ENCODE data around the gene LAMB3. TPM values are rescaled to one million over a fixed set of nuclear protein-coding genes. Genes with fewer than 3 reads are reported as not detected.

Gene LAMB3
- total RNA-seq, 5 donors from 2014 or later (not counting 1 experiment from before 2014, with no cell fraction given), result 0.25 to 1.2 (median 0.56) TPM

GRCh38 chr1:209586221-209586740 lies 65.9 kb downstream of the LAMB3 start:
- Histone ChIP-seq H3K4me1 (ENCODE audit: control insufficient read depth in 1 of 2, extremely low read depth in 1 of 2, insufficient read depth in 2 of 2, low read length in 2 of 2) (no peaks in the 10 kb centered on the region), H3K9me3 (no peaks in the 10 kb centered on the region), H3K4me3 (ENCODE audit: control insufficient read depth in 1 of 2, extremely low read depth in 1 of 2, low read length in 1 of 2) (no peak overlapping the region), H3K27me3 (replicated peaks in 1 of 2; ENCODE audit: control insufficient read depth in 2 of 2, extremely low read depth in 1 of 2, insufficient read depth in 2 of 2, low read length in 1 of 2) (peaks cover 9 to 37% of the 10 kb centered on the region in 2 experiments), H3K36me3 (ENCODE audit: control insufficient read depth in 2 of 2, extremely low read depth in 1 of 2, insufficient read depth in 1 of 2, low read length in 1 of 2) (no peaks in the 10 kb centered on the region), H3K27ac (ENCODE audit: low read length) (no peak overlapping the region)
- H3K9me3 Mint-ChIP-seq, result no peaks in the 10 kb centered on the region
- H3K4me1 Mint-ChIP-seq, result no peaks in the 10 kb centered on the region
- ChIA-PET CTCF (interaction anchor here (0.6 to 1.5 kb wide), 3 partner anchors 11 to 1832 kb away, joined by 3 to 5 read pairs (median 4); no protein-coding TSS in a partner anchor), POLR2A (no interaction called here)
- ATAC-seq (replicated peaks in 1 of 4) (no peak), DNase-seq (no peak)
- peaks cover 17 to 20% of the 10 kb centered on the region in 2 donors for H3K27me3 Mint-ChIP-seq
- 100% methylated on average over 1 of the region's 4 CpGs for WGBS (ENCODE audit: insufficient coverage)
- no peak overlapping the region for H3K4me3 Mint-ChIP-seq
- H3K27ac Mint-ChIP-seq, result no peak overlapping the region
- no peaks in the 10 kb centered on the region for H3K36me3 Mint-ChIP-seq

- Histone ChIP-seq H3K9me3 (no peaks in the 10 kb centered on the region), H3K4me3 (ENCODE audit: control insufficient read depth in 1 of 2, extremely low read depth in 1 of 2, low read length in 1 of 2) (no peak overlapping the region), H3K36me3 (ENCODE audit: control insufficient read depth in 2 of 2, extremely low read depth in 1 of 2, insufficient read depth in 1 of 2, low read length in 1 of 2) (no peaks in the 10 kb centered on the region), H3K27ac (ENCODE audit: low read length) (no peak overlapping the region), H3K4me1 (ENCODE audit: control insufficient read depth in 1 of 2, extremely low read depth in 1 of 2, insufficient read depth in 2 of 2, low read length in 2 of 2) (no peaks in the 10 kb centered on the region), H3K27me3 (replicated peaks in 1 of 2; ENCODE audit: control insufficient read depth in 2 of 2, extremely low read depth in 1 of 2, insufficient read depth in 2 of 2, low read length in 1 of 2) (peaks cover 9 to 37% of the 10 kb centered on the region in 2 experiments)
- Mint-ChIP-seq H3K9me3 (no peaks in the 10 kb centered on the region), H3K36me3 (no peaks in the 10 kb centered on the region), H3K4me3 (no peak overlapping the region), H3K27me3 (peaks cover 17 to 20% of the 10 kb centered on the region in 2 donors), H3K4me1 (no peaks in the 10 kb centered on the region), H3K27ac (no peak overlapping the region)
- CTCF ChIA-PET, result interaction anchor here (0.6 to 1.5 kb wide), 4 partner anchors 10 to 1831 kb away, joined by 3 to 7 read pairs (median 4); no protein-coding TSS in a partner anchor
- DNase-seq, result peak in 3 of 35 experiments; percentile 1 to 9 (median 2)
- peak in 2 of 4 experiments; percentile 36 to 37 for ATAC-seq (replicated peaks in 1 of 4)
- WGBS (ENCODE audit: insufficient coverage), result 11% methylated on average over 11 of the region's 23 CpGs
- POLR2A ChIA-PET, result no interaction called here
Observed at GRCh38 chr1:209585672-209586071, 66.6 kb downstream of the LAMB3 start.

GRCh38 chr1:209585197-209585596 lies 67.0 kb downstream of the LAMB3 start:
- H3K9me3 ChIP-seq, result no peaks in the 10 kb centered on the region
- H3K27ac ChIP-seq (ENCODE audit: low read length), result no peak overlapping the region
- H3K27me3 Mint-ChIP-seq, result peaks cover 14 to 17% of the 10 kb centered on the region in 2 donors
- ChIA-PET POLR2A (no interaction called here), CTCF (interaction anchor here (0.6 to 1.5 kb wide), 3 partner anchors 10 to 16 kb away, joined by 4 to 7 read pairs (median 5); no protein-coding TSS in a partner anchor)
- H3K4me3 Mint-ChIP-seq, result no peak overlapping the region
- H3K4me1 Mint-ChIP-seq, result no peaks in the 10 kb centered on the region
- H3K36me3 Mint-ChIP-seq, result no peaks in the 10 kb centered on the region
- ATAC-seq (replicated peaks in 1 of 4), result no peak
- WGBS (ENCODE audit: insufficient coverage), result 44% methylated on average over 2 of the region's 5 CpGs
- no peaks in the 10 kb centered on the region for H3K9me3 Mint-ChIP-seq
- no peaks in the 10 kb centered on the region for H3K4me1 ChIP-seq (ENCODE audit: control insufficient read depth in 1 of 2, extremely low read depth in 1 of 2, insufficient read depth in 2 of 2, low read length in 2 of 2)
- no peak overlapping the region for H3K4me3 ChIP-seq (ENCODE audit: control insufficient read depth in 1 of 2, extremely low read depth in 1 of 2, low read length in 1 of 2)
- H3K27ac Mint-ChIP-seq, result no peak overlapping the region
- H3K27me3 ChIP-seq (replicated peaks in 1 of 2; ENCODE audit: control insufficient read depth in 2 of 2, extremely low read depth in 1 of 2, insufficient read depth in 2 of 2, low read length in 1 of 2), result peaks cover 11 to 38% of the 10 kb centered on the region in 2 experiments
- no peak for DNase-seq
- H3K36me3 ChIP-seq (ENCODE audit: control insufficient read depth in 2 of 2, extremely low read depth in 1 of 2, insufficient read depth in 1 of 2, low read length in 1 of 2), result no peaks in the 10 kb centered on the region

- H3K4me1 Mint-ChIP-seq, result no peaks in the 10 kb centered on the region
- no peak overlapping the region for H3K4me3 Mint-ChIP-seq
- 66% methylated on average over 8 of the region's 13 CpGs for WGBS (ENCODE audit: insufficient coverage)
- no peak overlapping the region for H3K27ac Mint-ChIP-seq
- Histone ChIP-seq H3K4me3 (ENCODE audit: control insufficient read depth in 1 of 2, extremely low read depth in 1 of 2, low read length in 1 of 2) (no peak overlapping the region), H3K4me1 (ENCODE audit: control insufficient read depth in 1 of 2, extremely low read depth in 1 of 2, insufficient read depth in 2 of 2, low read length in 2 of 2) (no peaks in the 10 kb centered on the region), H3K27me3 (replicated peaks in 1 of 2; ENCODE audit: control insufficient read depth in 2 of 2, extremely low read depth in 1 of 2, insufficient read depth in 2 of 2, low read length in 1 of 2) (peaks cover 12 to 40% of the 10 kb centered on the region in 2 experiments), H3K9me3 (no peaks in the 10 kb centered on the region), H3K36me3 (ENCODE audit: control insufficient read depth in 2 of 2, extremely low read depth in 1 of 2, insufficient read depth in 1 of 2, low read length in 1 of 2) (no peaks in the 10 kb centered on the region), H3K27ac (ENCODE audit: low read length) (no peak overlapping the region)
- no peaks in the 10 kb centered on the region for H3K9me3 Mint-ChIP-seq
- no peak for ATAC-seq (replicated peaks in 1 of 4)
- CTCF ChIA-PET, result interaction anchor here (0.6 to 2.9 kb wide), 3 partner anchors 15 to 169 kb away, joined by 3 to 10 read pairs (median 3); no protein-coding TSS in a partner anchor
- H3K27me3 Mint-ChIP-seq, result peaks cover 9 to 14% of the 10 kb centered on the region in 2 donors
- no peak for DNase-seq
- POLR2A ChIA-PET, result no interaction called here
- H3K36me3 Mint-ChIP-seq, result no peaks in the 10 kb centered on the region
Observed at GRCh38 chr1:209584231-209584672, 68.0 kb downstream of the LAMB3 start.

- no CpG with 5 or more reads among the region's 6 CpGs for WGBS (ENCODE audit: insufficient coverage)
- Histone ChIP-seq H3K27me3 (replicated peaks in 1 of 2; ENCODE audit: control insufficient read depth in 2 of 2, extremely low read depth in 1 of 2, insufficient read depth in 2 of 2, low read length in 1 of 2) (peaks cover 12 to 36% of the 10 kb centered on the region in 2 experiments), H3K27ac (ENCODE audit: low read length) (no peak within 1 kb of the TSS)
Observed at GRCh38 chr1:209583408-209583807, 68.8 kb downstream of the LAMB3 start, which contains the start of gene CAMK1G. CAMK1G (plus strand) TSS chr1:209583714; CDS start chr1:209594984, 11,270 bp downstream.

GRCh38 chr1:209580577-209580976 lies 71.6 kb downstream of the LAMB3 start:
- Mint-ChIP-seq H3K27ac (no peak overlapping the region), H3K27me3 (peaks cover 0 to 5% of the 10 kb centered on the region in 2 donors), H3K4me1 (no peaks in the 10 kb centered on the region), H3K4me3 (no peak overlapping the region), H3K9me3 (no peaks in the 10 kb centered on the region), H3K36me3 (no peaks in the 10 kb centered on the region)
- H3K4me3 ChIP-seq (ENCODE audit: control insufficient read depth in 1 of 2, extremely low read depth in 1 of 2, low read length in 1 of 2), result no peak overlapping the region
- no peaks in the 10 kb centered on the region for H3K4me1 ChIP-seq (ENCODE audit: control insufficient read depth in 1 of 2, extremely low read depth in 1 of 2, insufficient read depth in 2 of 2, low read length in 2 of 2)
- no peaks in the 10 kb centered on the region for H3K9me3 ChIP-seq
- DNase-seq (no peak), ATAC-seq (replicated peaks in 1 of 4) (no peak)
- no peak overlapping the region for H3K27ac ChIP-seq (ENCODE audit: low read length)
- CTCF ChIA-PET, result no interaction called here
- POLR2A ChIA-PET, result no interaction called here
- WGBS (ENCODE audit: insufficient coverage), result 100% methylated on average over 1 of the region's 2 CpGs
- peaks cover 11 to 33% of the 10 kb centered on the region in 2 experiments for H3K27me3 ChIP-seq (replicated peaks in 1 of 2; ENCODE audit: control insufficient read depth in 2 of 2, extremely low read depth in 1 of 2, insufficient read depth in 2 of 2, low read length in 1 of 2)
- no peaks in the 10 kb centered on the region for H3K36me3 ChIP-seq (ENCODE audit: control insufficient read depth in 2 of 2, extremely low read depth in 1 of 2, insufficient read depth in 1 of 2, low read length in 1 of 2)

More at GRCh38 chr1:209583408-209583807, 68.8 kb downstream of the LAMB3 start, which contains the start of gene CAMK1G:
- no peaks in the 10 kb centered on the region for H3K9me3 ChIP-seq
- H3K36me3 Mint-ChIP-seq, result no peaks in the 10 kb centered on the region
- no peak for DNase-seq
- no peak within 1 kb of the TSS for H3K4me3 Mint-ChIP-seq
- no peaks in the 10 kb centered on the region for H3K9me3 Mint-ChIP-seq
- H3K4me3 ChIP-seq (ENCODE audit: control insufficient read depth in 1 of 2, extremely low read depth in 1 of 2, low read length in 1 of 2), result no peak within 1 kb of the TSS
- ATAC-seq (replicated peaks in 1 of 4), result no peak
- H3K4me1 ChIP-seq (ENCODE audit: control insufficient read depth in 1 of 2, extremely low read depth in 1 of 2, insufficient read depth in 2 of 2, low read length in 2 of 2), result no peaks in the 10 kb centered on the region
- H3K27ac Mint-ChIP-seq, result no peak within 1 kb of the TSS
- ChIA-PET CTCF (interaction anchor here (0.6 to 2.9 kb wide), 4 partner anchors 14 to 105 kb away, joined by 3 to 10 read pairs (median 3); no protein-coding TSS in a partner anchor), POLR2A (no interaction called here)
- peaks cover 9 to 14% of the 10 kb centered on the region in 2 donors for H3K27me3 Mint-ChIP-seq
- no peaks in the 10 kb centered on the region for H3K36me3 ChIP-seq (ENCODE audit: control insufficient read depth in 2 of 2, extremely low read depth in 1 of 2, insufficient read depth in 1 of 2, low read length in 1 of 2)
- H3K4me1 Mint-ChIP-seq, result no peaks in the 10 kb centered on the region

Measured in T-cell (primary cell).